Measurements from ENCODE around the gene CCDC134.
A peak's percentile ranks its signal among the peaks of the same experiment; 100 is the strongest.
"Not testable (repeated sequence)": the region's sequence is repeated elsewhere in the genome, so short reads cannot be mapped to it uniquely, and the experiment has no call there.

CCDC134 gene

GRCh38 chr22:41844036-41844435, 43.6 kb downstream of the CCDC134 start:
- DNase-seq (ENCODE audit: low read depth) = no peak

- DNase-seq (ENCODE audit: low read depth) = no peak
Measured at GRCh38 chr22:41844513-41844912, 44.0 kb downstream of the CCDC134 start.

GRCh38 chr22:41845380-41846267, 45.1 kb downstream of the CCDC134 start:
- DNase-seq (ENCODE audit: low read depth) = no peak

GRCh38 chr22:41846268-41846987, 45.9 kb downstream of the CCDC134 start:
- DNase-seq (ENCODE audit: low read depth) = no peak

GRCh38 chr22:41847300-41847699, 46.8 kb downstream of the CCDC134 start:
- no peak for DNase-seq (ENCODE audit: low read depth)

GRCh38 chr22:41848468-41848867, 48.0 kb downstream of the CCDC134 start:
- no peak for DNase-seq (ENCODE audit: low read depth)

- no peak for DNase-seq (ENCODE audit: low read depth)
Measured at GRCh38 chr22:41856469-41856868, 56.0 kb downstream of the CCDC134 start.

- DNase-seq (ENCODE audit: low read depth) = peak; percentile 67
Measured at GRCh38 chr22:41857155-41857859, 56.8 kb downstream of the CCDC134 start.

- DNase-seq (ENCODE audit: low read depth) = no peak
Measured at GRCh38 chr22:41857860-41858199, 57.4 kb downstream of the CCDC134 start.

- peak; percentile 42 for DNase-seq (ENCODE audit: low read depth)
Measured at GRCh38 chr22:41862160-41862529, 61.7 kb downstream of the CCDC134 start.

- peak; percentile 55 for DNase-seq (ENCODE audit: low read depth)
Measured at GRCh38 chr22:41862530-41863266, 62.2 kb downstream of the CCDC134 start.

GRCh38 chr22:41863472-41863871, 63.0 kb downstream of the CCDC134 start:
- no peak for DNase-seq (ENCODE audit: low read depth)

- no peak for DNase-seq (ENCODE audit: low read depth)
Measured at GRCh38 chr22:41868556-41868955, 68.1 kb downstream of the CCDC134 start.

GRCh38 chr22:41870081-41870480, 69.6 kb downstream of the CCDC134 start:
- not testable (repeated sequence) for DNase-seq (ENCODE audit: low read depth)

- no peak for DNase-seq (ENCODE audit: low read depth)
Measured at GRCh38 chr22:41870786-41871185, 70.3 kb downstream of the CCDC134 start.

GRCh38 chr22:41873391-41873790, 72.9 kb downstream of the CCDC134 start:
- no peak for DNase-seq (ENCODE audit: low read depth)

- DNase-seq (ENCODE audit: low read depth) = no peak
Measured at GRCh38 chr22:41874090-41874489, 73.6 kb downstream of the CCDC134 start.

- no peak for DNase-seq (ENCODE audit: low read depth)
Measured at GRCh38 chr22:41875531-41876270, 75.2 kb downstream of the CCDC134 start.
